ENCODE measurements around the gene AKAP8.

AKAP8 gene

GRCh38 chr19:15424692-15425272, 45.2 kb upstream of the AKAP8 start:
- Histone ChIP-seq H3K27me3 (replicated peaks; ENCODE audit: control insufficient read depth, insufficient read depth, low read length) (no peaks in the 10 kb centered on the region), H3K36me3 (ENCODE audit: control insufficient read depth, insufficient read depth, low read length) (peaks cover 45% of the 10 kb centered on the region), H3K4me3 (replicated peaks; ENCODE audit: low read depth, low read length) (no peak overlapping the region)
- no peak for DNase-seq (ENCODE audit: extremely low read depth, insufficient read length)
- no peak for TF ChIP-seq CTCF (IDR thresholded peaks at IDR 0.05; ENCODE audit: insufficient read depth, low read length, poor library complexity, severe bottlenecking)

GRCh38 chr19:15424121-15424520, 44.5 kb upstream of the AKAP8 start:
- H3K36me3 ChIP-seq (ENCODE audit: control insufficient read depth, insufficient read depth, low read length): peaks cover 45% of the 10 kb centered on the region
- no peak for TF ChIP-seq CTCF (IDR thresholded peaks at IDR 0.05; ENCODE audit: insufficient read depth, low read length, poor library complexity, severe bottlenecking)

GRCh38 chr19:15423130-15423529, 43.5 kb upstream of the AKAP8 start:
- no peak for TF ChIP-seq CTCF (IDR thresholded peaks at IDR 0.05; ENCODE audit: insufficient read depth, low read length, poor library complexity, severe bottlenecking)
- no peak for DNase-seq (ENCODE audit: extremely low read depth, insufficient read length)
- H3K4me3 ChIP-seq (replicated peaks; ENCODE audit: low read depth, low read length): no peak overlapping the region
- no peaks in the 10 kb centered on the region for H3K27me3 ChIP-seq (replicated peaks; ENCODE audit: control insufficient read depth, insufficient read depth, low read length)
- H3K36me3 ChIP-seq (ENCODE audit: control insufficient read depth, insufficient read depth, low read length): peaks cover 43% of the 10 kb centered on the region

More at GRCh38 chr19:15424121-15424520, 44.5 kb upstream of the AKAP8 start:
- no peaks in the 10 kb centered on the region for H3K27me3 ChIP-seq (replicated peaks; ENCODE audit: control insufficient read depth, insufficient read depth, low read length)
- no peak overlapping the region for H3K4me3 ChIP-seq (replicated peaks; ENCODE audit: low read depth, low read length)
- DNase-seq (ENCODE audit: extremely low read depth, insufficient read length): no peak

- DNase-seq (ENCODE audit: extremely low read depth, insufficient read length): no peak
- Histone ChIP-seq H3K4me3 (replicated peaks; ENCODE audit: low read depth, low read length) (no peak overlapping the region), H3K27me3 (replicated peaks; ENCODE audit: control insufficient read depth, insufficient read depth, low read length) (no peaks in the 10 kb centered on the region), H3K36me3 (ENCODE audit: control insufficient read depth, insufficient read depth, low read length) (peaks cover 39% of the 10 kb centered on the region)
- no peak for TF ChIP-seq CTCF (IDR thresholded peaks at IDR 0.05; ENCODE audit: insufficient read depth, low read length, poor library complexity, severe bottlenecking)
Observed at GRCh38 chr19:15422296-15423075, 42.9 kb upstream of the AKAP8 start.

GRCh38 chr19:15421721-15422260, 42.2 kb upstream of the AKAP8 start:
- TF ChIP-seq CTCF (IDR thresholded peaks at IDR 0.05; ENCODE audit: insufficient read depth, low read length, poor library complexity, severe bottlenecking): no peak
- Histone ChIP-seq H3K4me3 (replicated peaks; ENCODE audit: low read depth, low read length) (no peak overlapping the region), H3K27me3 (replicated peaks; ENCODE audit: control insufficient read depth, insufficient read depth, low read length) (no peaks in the 10 kb centered on the region), H3K36me3 (ENCODE audit: control insufficient read depth, insufficient read depth, low read length) (peaks cover 33% of the 10 kb centered on the region)
- no peak for DNase-seq (ENCODE audit: extremely low read depth, insufficient read length)
